OCI-M2 (cell line): ENCODE measurements around the gene TUBA3D.
"Not testable (repeated sequence)": the region's sequence is repeated elsewhere in the genome, so short reads cannot be mapped to it uniquely, and the experiment has no call there.

Experiments used
- DNase-seq: peaks from one replicate; lab custom pipeline; 2025; ENCODE audit not compliant: unreplicated experiment; lab: John Stamatoyannopoulos, UW

Gene TUBA3D

DNA sequence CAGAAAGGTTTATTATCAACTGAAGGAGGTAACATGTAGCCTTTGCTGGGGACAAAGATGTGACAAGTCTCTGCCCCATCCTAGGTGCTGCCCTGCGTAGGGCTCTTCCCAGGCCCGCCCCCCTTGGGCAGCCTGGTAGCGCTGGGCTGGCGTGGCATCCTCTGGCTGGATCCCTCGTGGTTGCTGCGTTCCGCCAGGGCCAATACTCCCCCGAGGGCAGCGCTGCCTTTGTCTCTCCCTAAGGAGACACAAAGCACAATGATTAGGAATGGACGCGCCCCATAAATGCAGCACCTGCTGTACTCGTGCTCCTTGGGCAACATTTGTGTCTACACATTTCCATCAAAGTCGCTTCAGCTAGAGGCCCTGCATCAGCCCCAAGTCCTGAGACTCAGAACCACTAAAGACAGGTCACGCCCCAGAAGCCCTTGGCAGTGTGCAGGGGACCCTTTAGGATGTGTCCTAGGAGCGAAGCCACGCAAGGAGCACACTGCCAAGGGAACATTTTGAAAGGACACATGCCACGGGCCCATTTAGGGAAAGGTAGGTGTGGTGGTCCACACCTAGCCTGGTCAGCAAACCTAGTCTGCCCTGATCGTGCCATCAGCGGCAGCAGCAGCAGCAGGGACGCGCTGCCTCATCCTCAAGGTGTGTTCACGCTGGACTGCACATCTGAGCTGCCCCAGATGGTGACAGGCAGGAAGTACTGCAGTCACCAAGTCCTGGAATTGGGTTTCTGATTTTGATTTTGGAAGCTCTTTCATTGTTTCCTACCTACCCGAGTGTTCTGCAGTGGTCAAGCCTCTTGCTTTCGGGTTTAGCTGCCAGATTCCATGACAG, 8.3 kb downstream of the TUBA3D start:
- DNase-seq: not testable (repeated sequence)

DNA sequence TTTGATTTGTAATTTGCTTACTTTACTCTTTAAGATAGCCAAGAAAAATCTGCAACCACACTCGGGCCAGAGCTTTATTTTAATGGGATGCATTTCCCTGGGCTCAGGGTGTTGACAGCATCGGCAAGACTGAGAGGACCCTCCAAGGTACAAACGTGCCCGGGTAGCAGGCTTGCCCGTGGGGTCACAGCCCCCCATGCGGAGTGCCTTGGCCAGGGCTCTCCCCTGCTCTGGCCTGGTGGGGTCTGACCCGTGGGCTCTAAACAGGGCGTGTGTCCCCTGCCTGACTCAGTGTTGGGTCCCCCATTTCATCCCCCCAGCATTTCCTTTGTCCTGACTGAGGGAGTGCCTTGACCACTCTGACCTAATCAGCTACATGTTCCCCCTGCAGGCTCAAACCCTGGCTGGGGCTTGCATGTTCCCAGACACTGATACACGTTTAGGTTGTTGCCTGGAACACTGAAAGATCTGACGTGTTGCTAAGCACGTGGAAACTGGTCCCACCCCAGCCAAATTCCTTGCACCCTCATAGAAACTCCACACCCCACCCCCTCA, 9.1 kb downstream of the TUBA3D start:
- DNase-seq: not testable (repeated sequence)

DNA sequence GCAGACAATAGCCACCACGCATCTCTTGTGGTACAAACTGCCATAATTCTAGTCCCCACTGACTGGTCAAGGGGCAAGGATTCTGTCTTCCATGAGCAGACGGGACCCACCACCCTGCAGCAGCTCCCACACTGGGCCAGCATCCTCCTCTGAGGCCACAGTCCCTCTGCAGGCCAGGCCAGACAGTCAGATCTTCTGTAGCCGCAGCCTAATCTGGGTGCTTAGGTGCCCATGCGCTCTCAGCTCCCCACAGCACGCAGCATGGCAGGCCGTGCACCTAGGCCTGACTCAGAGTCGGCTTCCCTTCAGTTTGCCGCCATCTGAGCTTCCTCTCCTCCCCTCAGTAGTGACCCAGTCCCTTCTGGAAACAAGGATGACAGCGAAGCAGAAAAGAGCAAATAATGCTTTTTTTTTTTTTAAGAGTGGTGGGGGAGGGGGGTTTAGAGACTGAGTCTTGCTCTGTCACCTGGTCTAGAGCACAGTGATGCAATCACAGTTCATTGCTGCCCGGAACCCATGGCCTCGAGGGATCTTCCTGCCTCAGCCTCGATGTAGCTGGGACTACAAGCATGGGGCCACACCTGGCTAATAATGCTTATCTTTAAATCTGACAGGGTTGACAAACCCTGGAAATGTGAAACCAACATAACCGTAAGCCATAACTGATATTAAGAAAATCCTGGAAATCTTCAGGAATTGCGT, 10.4 kb downstream of the TUBA3D start:
- DNase-seq: not testable (repeated sequence)

DNA sequence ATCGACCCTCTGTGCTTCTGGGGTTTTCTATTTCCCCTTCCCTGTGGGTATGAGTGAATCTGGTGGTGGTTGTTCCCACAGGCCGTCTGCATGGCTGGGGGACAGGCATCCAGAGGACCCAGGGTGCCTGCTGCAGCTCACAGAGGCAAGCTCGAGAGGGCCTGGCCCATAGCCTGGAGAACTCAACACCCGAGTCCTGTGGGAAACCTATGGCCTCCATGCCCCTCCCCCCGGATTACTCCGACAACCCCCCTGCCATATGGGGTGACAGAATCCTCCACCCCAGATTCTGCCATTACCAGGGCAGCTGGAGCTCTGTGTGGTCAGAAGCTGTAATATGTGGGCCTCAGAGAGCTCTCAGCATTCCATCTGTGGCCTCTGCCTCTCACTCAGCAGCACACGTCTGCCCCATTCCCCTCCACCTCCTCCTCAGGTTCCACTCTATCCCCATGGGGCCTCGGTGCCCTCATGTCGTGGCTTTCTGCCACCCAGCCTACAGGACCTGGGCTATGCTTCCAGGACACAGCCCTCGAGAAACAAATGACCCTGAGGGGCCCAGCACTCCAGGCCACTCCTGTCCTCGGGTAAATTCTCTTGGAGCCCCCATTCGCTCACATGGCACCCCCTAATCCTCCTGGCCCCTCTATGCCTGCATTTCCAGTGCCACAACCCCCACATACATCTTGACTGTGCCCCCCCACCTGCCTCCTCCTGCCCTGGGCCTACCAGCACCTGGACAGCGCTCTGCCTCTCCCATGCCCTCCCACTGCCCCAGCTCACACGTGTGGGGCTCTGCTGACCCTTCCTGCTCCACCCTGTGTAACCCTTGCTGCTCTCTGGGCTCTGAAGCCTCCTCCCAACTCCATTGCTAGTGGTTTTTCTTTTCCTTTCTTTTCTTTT, 12.6 kb downstream of the TUBA3D start:
- DNase-seq: no peak

DNA sequence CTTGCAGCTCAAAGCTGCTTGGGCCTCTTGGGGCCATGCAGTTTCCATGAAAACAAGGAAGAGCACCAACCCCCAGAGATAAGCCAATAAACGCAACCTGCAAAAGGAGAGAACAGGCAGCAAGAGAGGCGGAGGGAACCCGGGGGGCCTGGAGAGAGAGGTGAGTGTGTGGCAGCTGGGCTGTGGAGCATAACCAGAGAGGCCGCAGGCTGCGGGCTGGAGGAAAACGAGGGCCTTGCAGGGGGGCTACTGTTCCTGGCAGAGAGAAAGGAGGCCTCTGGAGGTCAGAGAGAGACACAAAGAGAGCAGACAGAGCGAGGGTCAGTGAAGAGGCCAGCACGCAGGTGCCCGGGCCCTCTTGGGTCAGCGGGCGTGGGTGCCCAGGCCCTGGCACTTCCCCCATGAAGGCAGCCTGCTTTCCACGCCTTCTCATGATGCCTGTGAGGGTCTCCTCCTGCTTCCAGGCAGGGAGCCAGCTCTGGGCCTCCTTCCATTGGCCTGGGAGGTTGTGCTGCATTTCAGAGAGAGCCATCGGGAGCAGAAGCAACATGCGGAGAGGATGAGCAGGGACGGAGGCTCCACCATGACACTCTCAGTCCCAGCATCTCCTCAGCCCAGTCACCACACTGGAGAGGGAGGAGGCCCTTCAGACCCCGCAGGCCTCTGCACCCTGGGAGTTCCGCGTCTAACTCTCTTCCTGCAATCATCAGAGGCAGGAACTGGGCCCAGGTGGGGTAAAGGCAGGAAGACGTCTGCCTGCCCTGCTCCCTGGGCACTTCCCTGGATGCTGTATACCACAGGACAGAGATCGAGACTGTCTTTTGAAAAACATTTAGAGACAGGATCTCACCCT, 14.9 kb downstream of the TUBA3D start:
- not testable (repeated sequence) for DNase-seq

DNA sequence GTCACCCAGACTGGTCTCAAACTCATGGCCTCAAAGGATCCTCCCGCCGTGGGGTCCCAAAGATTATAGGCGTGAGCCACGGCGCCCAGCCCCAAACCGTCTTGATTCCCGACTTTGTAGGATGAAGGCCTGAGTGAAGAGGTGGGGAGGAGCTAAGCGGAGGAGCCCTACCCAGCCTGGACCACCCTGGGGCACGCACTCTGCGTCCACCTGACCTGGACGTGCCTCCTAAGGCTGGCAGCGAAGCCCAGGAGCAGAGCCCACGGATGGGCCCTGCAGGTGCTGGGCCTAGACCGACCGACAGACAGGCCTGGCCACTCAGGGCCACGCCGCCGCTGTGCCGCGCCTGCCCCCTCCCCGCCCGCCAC, 15.5 kb downstream of the TUBA3D start:
- DNase-seq: not testable (repeated sequence)

DNA sequence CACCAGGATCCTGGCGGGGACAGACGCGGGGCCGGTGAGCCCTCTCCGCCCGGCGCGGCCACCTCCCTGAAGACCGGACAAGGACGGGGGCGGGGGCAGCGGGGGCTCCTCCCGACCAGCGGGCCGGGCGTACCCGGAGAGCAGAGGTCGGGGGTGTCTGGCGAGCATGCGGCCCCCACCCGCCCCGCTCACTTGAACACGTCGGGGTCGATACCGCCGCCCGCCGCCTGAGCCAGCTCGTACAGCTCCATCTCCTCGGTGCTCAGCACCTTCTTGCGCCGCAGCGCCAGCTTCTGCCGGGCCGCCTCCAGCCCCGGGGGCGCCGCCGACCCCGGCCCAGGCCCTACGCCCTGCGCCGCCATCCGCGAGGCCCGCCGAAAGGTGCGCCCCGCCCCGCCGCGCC, 16.1 kb downstream of the TUBA3D start, which contains the start of gene MZT2A:
MZT2A (minus strand) TSS at position 383 of the 403 bp plus-strand sequence; CDS start at position 362, 21 bp downstream.
- DNase-seq: not testable (repeated sequence)

DNA sequence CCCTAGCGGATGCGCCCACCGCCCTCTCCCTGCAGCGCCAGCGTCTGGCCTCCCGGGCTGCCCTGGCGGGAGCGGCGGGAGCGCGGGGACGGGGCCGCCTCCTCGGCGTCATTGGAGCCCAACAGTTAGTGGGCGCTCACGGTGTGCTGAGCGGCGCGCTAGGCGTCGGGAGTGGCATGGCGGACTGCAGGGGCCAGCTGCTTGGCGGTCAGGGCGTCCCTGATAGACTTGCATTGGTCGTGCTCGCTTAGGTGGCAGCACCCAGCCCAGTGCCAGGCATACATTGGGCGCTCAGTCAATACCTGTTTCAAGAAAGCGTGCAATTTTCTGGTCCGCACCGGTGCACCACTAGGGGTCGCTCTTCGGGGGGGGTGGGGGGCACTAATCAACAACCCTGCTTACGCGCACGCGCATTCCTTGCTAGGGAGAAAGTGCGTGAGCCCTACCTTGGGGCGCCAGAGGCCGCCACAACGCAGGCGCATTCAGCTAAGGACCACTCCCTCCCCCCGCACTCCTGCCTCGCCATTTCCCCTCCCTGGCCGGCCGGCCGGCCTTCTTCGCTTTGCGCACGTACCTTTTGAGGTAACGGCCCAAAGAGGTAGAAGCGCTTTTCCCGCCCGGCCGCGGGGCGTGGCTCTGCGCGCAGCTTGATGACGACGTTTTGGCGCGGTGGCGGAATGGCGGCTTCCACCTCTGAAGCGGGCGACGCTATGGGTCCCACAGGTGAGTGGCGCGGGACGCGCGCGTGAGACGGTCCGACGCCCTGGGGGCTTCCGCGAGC, 16.7 kb downstream of the TUBA3D start:
- DNase-seq: peak; percentile 74

DNA sequence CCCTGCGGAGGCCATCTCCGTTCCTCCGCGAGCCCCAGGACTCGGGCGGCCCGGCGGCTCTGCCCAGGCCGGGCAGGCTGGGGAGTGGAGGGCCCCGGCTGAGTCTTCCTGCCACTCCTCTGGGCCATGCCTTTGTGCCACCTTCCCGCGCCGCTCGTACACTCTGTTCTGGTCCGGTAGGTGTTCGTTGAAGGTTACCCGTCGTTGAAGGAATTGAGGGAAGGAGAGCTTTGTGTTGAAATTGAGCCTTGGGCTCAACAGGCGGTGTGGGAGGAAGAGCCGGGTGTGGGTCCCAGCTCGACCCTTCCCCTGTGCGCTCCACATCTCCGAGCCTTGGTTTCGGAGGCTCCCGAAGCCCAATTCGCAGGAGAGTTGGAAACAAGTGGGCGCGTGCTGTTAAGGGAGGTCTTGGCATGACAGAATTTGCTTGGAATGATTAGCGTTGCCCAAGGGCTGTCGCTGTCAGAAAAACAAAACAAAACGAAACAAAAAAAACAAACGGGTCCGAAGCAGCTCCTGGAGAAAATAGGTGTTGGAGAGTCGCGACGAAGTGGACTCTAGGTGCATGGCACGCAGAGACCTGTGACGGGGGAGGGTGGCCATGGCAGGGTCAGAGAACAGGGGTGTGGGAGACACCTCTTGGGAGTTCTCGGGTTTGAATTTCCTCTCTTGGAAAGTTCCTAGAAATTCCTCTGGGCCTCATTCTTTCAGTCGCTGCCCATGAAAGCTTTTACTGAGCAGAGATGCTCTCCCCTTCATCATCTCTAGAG, 17.5 kb downstream of the TUBA3D start:
- DNase-seq: no peak

DNA sequence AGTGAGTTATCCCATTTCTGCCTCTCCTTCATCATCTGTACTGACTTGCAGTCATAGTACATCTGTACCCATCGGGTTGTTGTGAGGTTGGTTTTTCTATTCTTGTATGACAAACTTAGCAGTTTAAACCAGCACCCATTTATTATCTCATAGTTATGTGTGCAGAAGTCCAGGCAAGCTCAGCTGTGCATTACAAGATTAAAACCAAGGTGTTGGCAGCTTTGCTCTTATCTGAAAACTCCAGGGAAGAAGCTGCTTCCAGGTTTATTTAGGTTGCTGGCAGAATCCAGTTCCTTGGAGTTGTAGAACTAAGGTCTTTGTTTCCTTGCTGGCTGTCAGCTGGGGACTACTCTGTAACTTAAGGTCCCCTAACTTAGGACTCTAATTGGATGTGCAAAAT, 19.6 kb downstream of the TUBA3D start:
- DNase-seq: not testable (repeated sequence)

DNA sequence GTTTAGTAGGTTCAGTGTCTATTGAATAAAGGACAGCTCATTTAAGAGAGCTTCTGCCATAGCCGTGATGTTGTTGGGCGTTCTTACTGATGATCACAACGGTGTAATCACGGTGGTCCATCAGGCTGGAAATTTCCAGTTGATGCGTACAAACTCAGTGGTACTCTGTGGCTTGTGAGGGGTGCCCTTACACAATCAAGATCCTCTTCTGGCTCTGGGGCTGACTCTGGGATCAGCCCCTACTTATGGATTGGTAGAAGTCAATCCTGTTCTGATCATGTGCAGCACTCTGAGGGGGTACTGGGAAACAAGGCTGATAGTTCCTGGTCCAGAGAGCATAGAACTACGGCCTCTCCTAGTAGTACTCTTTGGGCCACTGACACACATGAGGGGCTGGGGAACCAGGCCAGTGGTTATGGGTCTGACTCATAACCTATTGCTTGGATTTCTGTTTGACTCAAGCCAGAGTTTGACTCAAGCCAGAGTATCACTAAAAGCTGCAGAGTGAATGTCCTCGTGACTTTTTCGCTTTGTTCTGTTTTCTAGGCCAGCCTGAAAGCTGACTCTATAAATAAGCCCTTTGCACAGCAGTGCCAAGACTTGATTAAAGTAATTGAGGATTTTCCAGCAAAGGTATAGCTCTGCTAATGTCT, 22.5 kb downstream of the TUBA3D start:
- DNase-seq: not testable (repeated sequence)

DNA sequence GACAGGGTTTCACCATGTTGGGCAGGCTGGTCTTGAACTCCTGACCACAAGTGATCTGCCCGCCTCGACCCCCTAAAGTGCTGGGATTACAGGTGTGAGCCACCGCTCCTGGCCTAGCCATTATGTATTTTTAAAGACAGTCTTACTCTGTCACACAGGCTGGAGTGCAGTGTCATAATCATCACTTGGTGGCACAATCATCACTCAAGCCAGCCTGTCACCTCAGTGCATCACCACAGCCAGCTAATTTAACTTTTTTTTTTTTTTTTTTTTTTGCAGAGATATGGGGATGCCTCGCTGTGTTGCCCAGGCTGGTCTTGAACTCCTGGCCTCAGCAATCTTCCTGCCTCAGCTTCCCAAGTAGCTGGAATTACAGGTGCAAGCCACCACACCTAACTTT, 27.7 kb downstream of the TUBA3D start:
- not testable (repeated sequence) for DNase-seq

DNA sequence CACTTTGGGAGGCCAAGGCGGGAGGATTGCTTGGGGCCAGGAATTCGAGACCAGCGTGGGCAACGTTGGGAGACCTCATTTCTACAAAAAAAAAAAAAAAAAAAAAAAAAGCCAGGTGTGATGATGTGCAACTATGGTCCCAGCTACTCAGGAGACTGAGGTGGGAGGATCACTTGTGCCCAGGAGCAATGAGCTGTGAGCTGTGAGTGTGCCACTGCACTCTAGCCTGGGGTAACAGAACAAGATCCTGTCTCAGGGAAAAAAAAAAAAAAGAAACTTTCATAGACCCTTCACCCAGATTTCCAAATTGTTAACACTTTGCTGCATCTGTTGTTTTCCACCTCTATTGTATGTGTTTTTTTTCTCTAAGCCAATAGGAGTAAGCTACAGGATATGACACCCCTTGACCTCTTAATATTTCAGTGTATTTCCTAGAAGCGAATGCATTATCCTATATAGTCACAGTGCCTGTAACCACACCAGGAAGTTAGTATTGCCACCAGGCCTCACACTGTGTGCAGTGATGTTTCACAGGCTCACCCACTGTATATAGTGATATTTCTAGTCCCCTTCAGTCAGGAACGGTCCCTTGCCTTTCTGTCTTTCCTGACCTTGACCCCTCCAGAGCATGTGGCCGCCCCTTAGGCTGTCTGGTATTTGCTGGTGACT, 28.3 kb downstream of the TUBA3D start:
- DNase-seq: not testable (repeated sequence)

DNA sequence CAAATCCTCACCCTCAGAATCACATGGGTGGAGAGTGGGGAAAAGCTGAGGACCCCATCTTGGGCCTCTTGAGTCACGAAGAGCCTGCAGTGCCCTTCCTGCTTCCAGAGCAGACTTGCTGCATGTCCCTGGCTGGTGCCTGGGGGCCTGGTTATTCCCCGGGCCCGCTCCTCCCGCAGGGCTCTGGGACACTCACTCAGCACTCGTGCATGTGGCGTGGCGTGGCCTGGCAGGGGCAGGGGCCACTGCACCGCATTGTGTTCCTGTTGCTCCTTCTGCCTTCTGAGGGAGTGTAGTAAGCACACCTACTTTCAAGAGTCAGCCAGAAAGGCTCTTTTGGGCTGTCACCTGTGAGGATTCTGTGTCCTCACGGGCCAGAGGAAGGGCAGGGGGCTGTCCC, 33.7 kb downstream of the TUBA3D start:
- DNase-seq: no peak

DNA sequence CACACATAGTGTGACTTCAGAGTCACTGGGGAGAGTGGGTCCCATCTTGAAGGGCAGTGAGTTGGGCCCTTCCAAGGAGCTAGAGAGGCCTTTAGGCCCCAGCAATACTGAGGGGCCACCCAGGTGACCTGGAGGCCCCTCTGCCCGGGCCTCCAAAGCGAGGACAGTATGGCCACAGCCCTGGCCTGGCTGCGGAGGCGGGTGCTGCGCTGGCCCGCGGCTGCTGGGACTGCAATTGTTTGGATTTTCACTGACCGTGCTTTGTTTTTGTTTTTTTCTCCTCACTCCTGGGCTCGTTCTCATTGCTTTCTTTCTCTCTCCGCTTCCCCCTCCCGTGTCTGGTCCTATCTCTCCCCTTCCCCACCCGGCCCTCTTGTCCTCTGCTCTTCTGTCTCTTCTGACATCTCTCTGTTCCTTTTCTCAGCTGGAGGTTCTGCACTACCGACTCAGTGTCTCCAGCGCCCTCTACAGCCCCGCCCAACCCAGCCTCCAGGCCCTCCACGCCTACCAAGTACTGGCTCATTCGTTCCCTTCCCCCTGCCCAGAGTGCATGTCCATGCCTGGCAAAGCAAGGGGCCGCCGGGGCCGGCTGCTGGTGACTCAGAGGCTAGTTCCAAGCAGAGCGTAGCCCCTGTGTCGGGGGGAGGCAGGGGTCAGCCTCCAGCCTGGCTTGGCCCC, 35.5 kb downstream of the TUBA3D start:
- DNase-seq: not testable (repeated sequence)

DNA sequence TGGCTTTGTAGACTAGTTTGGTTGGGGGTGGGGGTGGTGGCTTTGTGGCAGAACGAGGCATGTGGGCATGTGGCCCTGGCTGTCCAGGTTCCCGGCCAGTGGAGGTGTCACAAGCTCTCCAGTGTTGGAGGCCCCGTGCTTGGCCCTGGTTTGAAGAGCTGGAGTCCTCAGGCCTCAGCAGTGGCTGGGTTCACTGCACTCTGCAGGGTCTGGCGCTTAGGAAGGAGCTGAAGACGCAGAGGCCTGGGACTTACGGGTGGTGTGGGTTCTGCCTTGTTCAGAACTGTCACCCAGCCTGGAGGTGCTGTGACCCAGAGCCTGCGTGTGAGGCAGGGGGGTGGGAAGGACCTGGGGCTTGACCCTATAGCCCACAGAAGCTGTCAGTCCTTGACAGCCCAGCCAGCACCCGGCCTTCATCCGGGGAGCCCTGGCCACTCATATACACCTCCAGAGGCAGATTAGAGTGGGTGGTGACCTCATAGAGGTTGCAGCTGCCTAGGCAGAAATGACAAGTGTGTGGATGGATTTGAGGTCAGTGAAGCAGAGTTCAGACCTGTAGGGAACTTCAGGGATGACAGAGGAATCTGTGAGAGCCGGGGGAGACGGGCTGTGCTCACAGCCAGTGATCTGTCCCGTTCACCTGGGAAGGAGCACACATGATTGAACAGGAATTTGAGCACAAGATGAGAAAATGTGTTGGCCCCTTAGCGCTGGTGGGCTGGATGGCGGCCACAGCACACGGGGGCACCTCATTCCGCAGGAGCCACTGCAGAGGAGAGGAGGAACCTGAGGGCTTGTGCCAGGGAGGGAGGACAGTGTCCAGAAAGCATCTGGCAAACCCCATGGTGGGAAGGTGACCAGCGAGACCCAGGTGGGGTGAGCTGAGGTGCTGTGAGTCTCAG, 36.3 kb downstream of the TUBA3D start:
- not testable (repeated sequence) for DNase-seq
